Omental fat pad (tissue), 4 donors: ENCODE results near the gene CCDC124. TPM values are rescaled to one million over a fixed set of nuclear protein-coding genes. Genes with fewer than 3 reads are reported as not detected.

Source experiments
- ATAC-seq: fragments of 150-250 bp; one replicate; pipeline ENCODE4 v1.9.1; 2016; ENCODE audit warnings: mild to moderate bottlenecking, moderate library complexity; ENCODE audit not compliant: low FRiP score
- DNase-seq: peaks from one replicate; pipeline ENCODE4 v3.0.0-alpha.2; 2019; ENCODE audit warnings: low spot score
- CTCF ChIP-seq, 3 donors: fragments of 450-650 bp; IDR thresholded peaks; one replicate each; pipeline ENCODE4 v1.5.1; 2016 to 2017; ENCODE audit warnings: antibody characterized with exemption in 3 of 3, mild to moderate bottlenecking in 3 of 3, moderate library complexity in 2 of 3
- total RNA-seq, 4 donors: library from RNA; depleted of rRNA; stranded (reverse); fragments of >200 nt; gene quantifications; one replicate each; pipeline ENCODE4 v1.1.0, GENCODE V29; 2016

The CCDC124 gene
- total RNA-seq, 4 donors from 2014 or later: 34.7 to 73.4 (median 49.5) TPM

- no peak for TF ChIP-seq CTCF (IDR thresholded peaks at IDR 0.05)
- DNase-seq: no peak
- no peak for ATAC-seq
Observed at GRCh38 chr19:17957885-17958284, 25.1 kb downstream of the CCDC124 start.

- no peak for TF ChIP-seq CTCF (IDR thresholded peaks at IDR 0.05)
- DNase-seq (no peak), ATAC-seq (no peak)
Observed at GRCh38 chr19:17963936-17964691, 31.3 kb downstream of the CCDC124 start.

- DNase-seq: no peak
- TF ChIP-seq CTCF (IDR thresholded peaks at IDR 0.05): no peak
- ATAC-seq: no peak
Observed at GRCh38 chr19:17965370-17966128, 32.7 kb downstream of the CCDC124 start.

- TF ChIP-seq CTCF (IDR thresholded peaks at IDR 0.05): no peak
- no peak for ATAC-seq
- no peak for DNase-seq
Observed at GRCh38 chr19:17966129-17966483, 33.3 kb downstream of the CCDC124 start.

- ATAC-seq (peak; percentile 52), DNase-seq (no peak)
- TF ChIP-seq CTCF (IDR thresholded peaks at IDR 0.05): no peak
Observed at GRCh38 chr19:17966550-17967256, 33.9 kb downstream of the CCDC124 start, which contains the start of gene KCNN1. TSS of gene KCNN1 (plus strand) at chr19:17967107. CDS start at chr19:17973889, 6,782 bp downstream.

GRCh38 chr19:17967257-17968051 lies 34.6 kb downstream of the CCDC124 start:
- TF ChIP-seq CTCF (IDR thresholded peaks at IDR 0.05): no peak

More at GRCh38 chr19:17967257-17968051, 34.6 kb downstream of the CCDC124 start:
- DNase-seq (no peak), ATAC-seq (peak; percentile 7)
